Astrocyte of the spinal cord (primary cell): Measurements from ENCODE around the gene TTF1.

Experiments used
- DNase-seq: peaks from one replicate; pipeline ENCODE4 v3.0.0; 2011; ENCODE audit warnings: low read depth, low spot score
- H3K4me3 ChIP-seq: 2 replicates; pipeline ENCODE4 v1.5.1; 2011; ENCODE audit warnings: low read depth, mild to moderate bottlenecking, low read length, moderate library complexity
- in situ Hi-C: cut with HindIII; loops from 2 replicates; pipeline ENCODE4 v1.10.0; 2017; ENCODE audit warnings: low sequenced_read_pairs
- TF ChIP-seq, protein P1 (sequence below): IDR thresholded peaks from 2 replicates; pipeline ENCODE4 v1.5.1; 2012; ENCODE audit warnings: low read depth, mild to moderate bottlenecking, low read length, inconsistent platforms

TTF1 gene

DNA sequence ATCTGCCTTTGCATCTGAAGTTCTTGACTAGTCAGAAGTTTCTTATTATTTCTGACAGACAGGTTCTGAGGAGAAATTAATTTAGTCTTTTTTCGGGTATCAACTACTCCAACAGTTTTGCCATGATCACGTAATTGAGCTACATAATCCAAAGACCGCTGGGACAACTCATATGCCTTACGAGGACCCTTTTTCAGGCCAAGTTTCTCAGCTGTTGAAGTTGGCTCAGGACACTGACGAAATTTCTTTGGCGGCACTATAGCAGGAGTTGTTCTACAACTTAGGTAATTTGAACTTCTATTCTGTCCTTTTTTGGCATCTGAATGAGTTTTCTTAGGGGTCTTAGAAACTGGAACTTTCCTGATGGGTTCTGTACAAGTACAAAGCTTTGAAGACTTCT is 79.1 kb downstream of the TTF1 start:
- DNase-seq = no peak
- no peak overlapping the region for H3K4me3 ChIP-seq
- in situ Hi-C loops = no loop called here
- TF ChIP-seq, protein P1, sequence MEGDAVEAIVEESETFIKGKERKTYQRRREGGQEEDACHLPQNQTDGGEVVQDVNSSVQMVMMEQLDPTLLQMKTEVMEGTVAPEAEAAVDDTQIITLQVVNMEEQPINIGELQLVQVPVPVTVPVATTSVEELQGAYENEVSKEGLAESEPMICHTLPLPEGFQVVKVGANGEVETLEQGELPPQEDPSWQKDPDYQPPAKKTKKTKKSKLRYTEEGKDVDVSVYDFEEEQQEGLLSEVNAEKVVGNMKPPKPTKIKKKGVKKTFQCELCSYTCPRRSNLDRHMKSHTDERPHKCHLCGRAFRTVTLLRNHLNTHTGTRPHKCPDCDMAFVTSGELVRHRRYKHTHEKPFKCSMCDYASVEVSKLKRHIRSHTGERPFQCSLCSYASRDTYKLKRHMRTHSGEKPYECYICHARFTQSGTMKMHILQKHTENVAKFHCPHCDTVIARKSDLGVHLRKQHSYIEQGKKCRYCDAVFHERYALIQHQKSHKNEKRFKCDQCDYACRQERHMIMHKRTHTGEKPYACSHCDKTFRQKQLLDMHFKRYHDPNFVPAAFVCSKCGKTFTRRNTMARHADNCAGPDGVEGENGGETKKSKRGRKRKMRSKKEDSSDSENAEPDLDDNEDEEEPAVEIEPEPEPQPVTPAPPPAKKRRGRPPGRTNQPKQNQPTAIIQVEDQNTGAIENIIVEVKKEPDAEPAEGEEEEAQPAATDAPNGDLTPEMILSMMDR = no peak
